Left hindlimb (tissue), 1 donor: ENCODE data around the gene MRPS10.

Source experiments
- DNase-seq: peaks from one replicate; pipeline ENCODE4 v3.0.0-alpha.2; 2018

MRPS10 gene

DNA sequence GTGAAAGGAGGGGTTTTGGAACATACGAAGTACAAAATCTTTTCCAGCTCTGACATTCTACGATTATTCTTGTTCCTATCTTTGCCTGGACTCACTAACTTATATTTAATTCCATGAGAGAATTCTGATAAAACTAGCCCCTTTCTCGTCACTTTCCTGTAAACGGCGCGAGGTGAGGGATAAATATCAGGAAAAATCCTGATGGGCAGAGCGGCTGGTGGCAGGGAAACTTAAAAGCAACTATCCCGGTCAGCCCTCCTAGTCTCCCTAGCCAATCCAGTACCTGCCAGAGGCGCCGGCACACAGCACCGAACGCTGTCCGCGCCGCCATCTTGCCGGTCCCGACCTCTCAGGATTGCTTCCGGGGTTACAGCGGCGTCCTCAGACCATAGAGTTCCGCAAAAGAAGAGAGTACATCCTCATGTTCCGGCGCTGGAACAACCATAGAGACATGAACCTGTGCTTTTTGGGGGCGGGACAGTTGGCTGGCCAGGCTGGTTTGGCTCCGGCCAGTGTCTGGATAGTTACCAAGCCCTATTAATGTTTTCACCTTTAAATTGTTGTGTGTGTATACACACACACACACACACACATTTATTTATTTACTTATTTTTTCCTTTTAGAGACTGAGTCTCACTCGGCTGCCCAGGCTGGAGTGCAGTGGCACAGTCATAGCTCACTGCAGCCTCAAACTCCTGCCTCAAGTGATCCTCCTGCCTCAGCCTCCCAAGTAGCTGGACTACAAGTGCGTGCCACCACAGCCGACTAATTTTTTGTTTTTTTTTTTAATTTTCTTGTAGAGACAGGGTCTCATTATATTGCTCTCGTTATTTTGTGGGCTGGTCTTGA is at the start of gene MRPS10:
TSS of gene MRPS10 (minus strand) at position 343 of the 849 bp plus-strand sequence. CDS start at position 331, 12 bp downstream.
- peak; percentile 94 for DNase-seq

DNA sequence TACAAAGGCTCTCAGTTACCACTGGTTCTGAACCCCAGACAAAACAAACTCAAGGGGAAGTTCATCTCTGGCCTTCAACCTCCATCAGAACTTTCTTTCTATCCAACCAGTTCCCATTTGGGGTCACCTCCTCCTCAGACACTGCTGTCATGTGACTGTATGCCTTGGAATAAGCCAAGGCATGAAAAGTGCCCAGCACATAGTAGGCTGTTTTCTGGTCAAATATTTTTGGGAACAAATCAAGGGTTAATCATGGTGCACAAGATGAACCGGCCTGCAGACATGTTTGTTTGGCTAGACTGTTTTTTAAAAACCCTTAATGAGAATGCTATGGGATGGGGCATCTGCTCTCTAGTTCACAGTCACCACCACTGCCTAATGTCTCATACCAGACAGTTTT is 48.9 kb upstream of the MRPS10 start:
- no peak for DNase-seq

DNA sequence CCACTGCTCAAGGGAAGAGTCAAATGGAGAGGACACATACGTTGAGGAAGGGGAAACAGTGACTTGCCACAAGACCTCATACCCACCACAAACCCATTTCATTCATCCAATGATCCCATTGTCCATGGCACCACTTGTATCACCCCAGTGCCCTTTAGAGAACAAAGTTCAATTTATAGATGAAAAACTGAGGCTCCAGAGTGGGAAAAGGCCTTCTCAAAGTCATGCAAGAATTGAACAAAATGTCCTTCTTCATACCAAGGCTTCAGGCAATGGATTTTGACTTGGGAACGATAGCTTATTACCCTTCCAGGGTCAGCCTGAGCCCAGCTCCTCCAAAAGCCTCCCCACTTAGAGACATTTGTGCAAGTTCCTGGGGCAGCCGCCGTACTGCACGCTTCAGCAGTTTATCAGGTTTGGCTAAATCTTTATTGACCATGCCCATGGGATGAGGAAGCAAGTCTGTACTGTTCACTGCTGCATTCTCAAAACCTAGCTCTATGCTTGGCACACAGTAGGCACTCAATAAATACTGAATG is 47.3 kb upstream of the MRPS10 start:
- DNase-seq: no peak

DNA sequence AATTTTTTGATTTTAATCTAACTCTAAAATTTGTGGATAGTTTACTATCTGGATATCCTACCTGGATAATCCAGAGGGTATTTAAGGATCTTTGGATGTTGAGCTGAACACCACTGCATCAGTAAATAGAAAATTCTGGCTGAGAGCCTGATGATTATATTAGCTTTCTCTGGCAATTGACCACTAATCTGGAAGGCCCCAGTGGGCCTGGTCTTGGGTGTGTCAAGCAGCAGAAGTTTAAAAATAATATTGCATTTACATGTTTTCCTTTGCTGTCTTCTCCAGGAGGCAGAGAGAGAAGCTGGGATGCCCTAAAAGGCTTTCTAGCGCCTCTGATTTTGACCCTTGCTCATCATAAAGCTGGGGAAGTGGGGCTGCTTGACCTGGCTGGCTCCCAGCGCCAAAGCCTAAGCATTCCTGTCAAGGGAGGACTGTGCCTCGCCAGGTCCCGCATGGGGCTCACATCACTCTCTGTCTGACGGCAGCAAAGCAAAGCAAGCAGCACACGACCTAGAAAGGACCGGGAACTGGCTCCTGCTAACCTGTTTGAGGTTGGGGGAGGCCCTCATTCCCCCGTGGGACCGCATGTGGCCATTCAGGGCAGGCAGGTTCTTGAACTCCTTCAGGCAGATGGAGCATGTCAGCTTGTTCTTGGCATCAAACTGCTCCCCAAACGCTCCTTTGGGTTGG is 46.6 kb upstream of the MRPS10 start:
- no peak for DNase-seq

DNA sequence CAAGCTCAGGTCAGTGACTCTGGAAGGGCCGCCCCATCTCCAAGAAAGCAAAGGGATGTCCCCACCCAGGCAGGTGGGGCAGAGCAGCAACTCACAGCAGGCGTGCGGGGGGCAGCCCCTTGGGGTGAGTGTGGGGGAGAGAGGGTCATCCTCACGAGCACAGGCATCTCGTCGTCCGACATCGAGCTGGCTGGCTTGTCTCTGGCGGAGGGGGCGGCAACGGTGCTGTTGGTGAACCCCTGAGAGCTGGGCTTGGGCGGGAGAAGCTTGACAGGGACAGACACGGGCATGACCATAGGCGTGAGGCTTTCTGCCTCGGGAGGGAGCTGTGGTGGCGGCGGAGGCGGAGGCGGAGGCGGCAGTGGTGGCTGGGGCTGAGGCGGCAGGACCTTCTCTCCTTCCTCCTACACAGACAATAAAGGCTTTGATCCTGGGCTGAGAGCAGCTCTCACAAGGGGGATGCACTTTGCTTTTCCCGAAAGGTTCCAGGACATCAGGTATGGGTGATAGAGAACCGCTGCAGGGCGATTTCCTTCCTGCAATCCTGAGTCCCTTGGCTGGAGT is 45.6 kb upstream of the MRPS10 start:
- DNase-seq: no peak

DNA sequence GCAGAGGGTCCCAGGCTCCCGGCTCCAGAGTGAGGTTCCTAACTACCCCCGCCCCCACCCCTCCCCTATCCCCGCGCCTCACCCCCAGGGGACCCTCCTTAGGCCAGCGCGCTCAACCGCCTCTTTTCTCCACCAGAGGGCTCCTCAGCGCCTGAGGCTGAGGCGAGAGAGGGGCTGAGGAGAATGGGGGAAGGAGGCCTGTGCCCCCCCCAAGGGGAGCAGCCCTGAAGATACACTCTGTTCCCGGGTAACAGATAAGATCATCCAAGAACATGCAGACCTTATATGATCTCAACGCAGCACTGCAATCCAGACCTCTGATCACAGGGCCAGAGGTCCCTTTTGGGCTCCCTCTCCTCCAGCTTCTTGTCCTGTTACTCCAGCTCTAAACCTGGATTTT is 43.3 kb upstream of the MRPS10 start:
- DNase-seq: no peak

DNA sequence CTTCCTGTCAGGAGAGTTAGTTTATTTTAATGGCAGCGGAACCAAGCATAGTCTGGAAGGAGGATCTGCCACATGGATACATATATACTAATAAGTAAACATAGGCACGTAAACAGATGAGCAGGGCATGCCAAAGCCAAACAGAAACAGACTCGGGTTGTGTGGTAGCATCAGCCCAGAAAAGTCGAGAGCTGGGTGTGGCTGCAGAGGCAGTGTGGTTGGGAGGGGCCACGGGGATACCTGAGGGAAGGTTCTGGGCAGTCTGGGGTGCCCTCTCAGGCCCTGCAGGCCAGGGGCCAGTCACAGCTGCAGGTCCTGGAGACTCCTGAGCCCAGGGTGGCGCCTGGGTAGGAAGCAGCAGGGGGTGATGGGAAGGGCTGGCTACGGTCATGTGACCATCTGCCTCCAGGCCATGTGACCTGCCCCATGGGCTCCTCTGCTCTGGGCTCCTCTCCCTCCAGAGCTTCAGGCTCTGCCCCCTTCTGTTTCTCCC is 42.8 kb upstream of the MRPS10 start:
- DNase-seq: no peak

DNA sequence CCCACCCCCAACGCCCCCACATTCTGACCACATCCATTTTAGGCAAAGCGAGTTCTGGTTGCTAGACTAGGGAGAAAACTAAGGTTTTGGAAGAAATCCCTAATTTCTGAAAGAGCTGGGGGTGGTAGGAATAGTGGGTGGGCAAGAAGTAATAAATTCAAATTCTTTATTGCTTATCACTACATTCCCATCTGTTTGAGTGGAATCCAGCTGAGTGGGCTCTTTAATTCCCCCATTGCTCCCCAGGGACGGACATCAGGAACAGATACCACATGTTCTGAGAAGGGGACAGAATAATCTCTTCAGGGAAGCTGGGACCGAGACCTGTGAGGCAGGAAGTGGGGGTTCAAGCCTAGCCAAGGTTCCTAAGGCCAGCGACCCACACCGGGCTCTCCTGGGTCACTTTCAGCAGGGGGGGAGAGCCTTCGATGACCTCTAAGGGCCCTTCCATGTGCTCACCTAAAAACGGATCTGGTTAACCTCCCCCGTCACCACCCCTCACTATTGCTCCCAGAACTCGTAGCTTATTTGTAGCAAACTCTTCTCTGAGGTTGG is 42.3 kb upstream of the MRPS10 start:
- no peak for DNase-seq

DNA sequence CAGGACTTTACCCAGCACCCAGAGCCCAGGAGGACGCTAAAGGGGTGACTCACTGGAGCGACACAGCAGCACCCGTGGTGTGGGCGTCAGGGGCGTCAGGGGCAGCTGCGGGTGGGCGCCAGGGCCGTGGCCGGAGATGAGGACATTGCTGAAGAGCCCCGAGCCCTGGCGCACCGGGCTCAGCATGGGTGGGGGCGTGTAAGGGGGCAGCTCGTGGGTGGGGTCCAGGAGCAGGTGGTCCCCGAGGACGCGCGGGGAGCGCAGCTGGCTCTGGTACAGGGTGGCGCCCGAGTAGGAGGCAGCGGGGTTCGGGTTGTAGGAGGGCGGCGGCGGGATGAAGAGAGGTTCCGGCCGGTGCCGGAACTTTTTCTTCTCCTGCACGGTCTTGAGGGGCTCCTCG is 41.6 kb upstream of the MRPS10 start:
- DNase-seq: no peak

DNA sequence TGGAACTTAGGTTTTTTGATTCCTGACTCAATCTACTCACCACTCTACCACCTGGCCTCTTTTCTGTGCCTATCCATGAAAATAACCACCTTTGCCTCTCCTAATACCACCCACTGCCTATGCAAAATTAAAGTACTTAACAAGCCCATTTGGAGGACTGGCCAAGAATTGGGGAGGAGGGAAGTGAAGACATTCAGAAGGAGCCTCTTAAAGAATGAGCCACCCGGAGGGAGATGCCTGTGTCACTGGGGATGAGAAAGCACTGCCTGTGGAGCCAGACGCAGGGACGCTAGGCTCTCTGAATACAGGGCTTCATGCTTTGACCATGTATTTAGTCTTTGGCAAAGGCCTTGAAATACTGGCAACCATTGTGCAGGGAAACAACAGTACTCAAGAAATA is 40.0 kb upstream of the MRPS10 start:
- DNase-seq: no peak

DNA sequence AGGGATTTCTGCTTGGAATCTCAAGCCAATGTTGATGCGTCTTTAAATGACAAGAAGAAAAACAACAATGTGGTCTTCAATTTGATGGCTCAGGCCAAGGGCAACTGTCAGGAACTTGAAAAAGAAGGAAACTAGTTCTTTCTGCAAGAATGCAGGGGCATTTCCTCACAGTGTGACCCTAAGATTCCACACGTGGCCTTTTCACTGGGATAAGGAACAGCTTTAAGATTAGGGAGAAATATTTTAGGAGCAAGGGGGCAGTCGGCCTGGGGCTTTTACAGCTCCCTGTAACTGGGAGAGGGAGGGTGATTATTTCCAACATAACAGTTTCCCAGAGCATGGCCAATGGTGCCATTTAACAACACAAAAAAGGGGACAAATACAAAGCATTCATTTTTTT is 39.4 kb upstream of the MRPS10 start:
- no peak for DNase-seq

DNA sequence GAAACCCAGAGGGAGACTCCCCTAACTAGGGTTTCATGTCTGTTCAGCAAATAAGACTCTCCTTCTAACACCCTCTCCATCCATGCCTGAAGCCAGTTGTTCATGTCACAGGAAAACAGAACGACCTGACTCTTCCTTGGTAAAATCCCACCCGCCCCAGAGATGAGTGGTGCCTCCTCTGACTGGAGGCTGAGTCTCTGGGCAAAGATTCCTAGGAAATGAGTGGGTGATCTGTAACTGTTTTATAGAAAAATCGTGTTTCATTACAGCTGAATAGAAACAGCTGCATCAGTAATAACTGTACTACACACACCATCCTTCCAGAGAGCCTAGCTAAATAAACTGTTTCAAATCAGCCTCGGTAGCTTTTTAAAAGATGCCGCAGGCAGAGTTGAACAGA is 37.4 kb upstream of the MRPS10 start:
- no peak for DNase-seq

DNA sequence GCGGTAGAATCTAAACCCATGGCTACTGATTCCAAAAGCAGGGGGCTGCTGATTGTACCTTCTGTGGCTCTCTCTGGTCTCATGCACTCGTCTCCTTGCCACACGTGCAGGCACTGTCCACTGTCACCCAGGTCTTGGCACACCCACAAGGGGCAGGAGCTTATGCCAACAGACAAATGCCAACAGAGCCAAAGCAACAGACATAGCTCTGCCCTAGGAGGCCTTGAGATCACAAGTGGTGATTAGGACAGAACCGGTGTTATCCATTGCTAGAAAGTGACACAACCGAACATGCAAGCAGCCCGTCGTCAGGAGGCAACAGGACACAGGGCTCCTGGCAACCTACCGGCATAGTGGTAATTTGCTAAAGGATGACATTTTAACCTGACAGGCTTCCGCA is 36.8 kb upstream of the MRPS10 start:
- no peak for DNase-seq

DNA sequence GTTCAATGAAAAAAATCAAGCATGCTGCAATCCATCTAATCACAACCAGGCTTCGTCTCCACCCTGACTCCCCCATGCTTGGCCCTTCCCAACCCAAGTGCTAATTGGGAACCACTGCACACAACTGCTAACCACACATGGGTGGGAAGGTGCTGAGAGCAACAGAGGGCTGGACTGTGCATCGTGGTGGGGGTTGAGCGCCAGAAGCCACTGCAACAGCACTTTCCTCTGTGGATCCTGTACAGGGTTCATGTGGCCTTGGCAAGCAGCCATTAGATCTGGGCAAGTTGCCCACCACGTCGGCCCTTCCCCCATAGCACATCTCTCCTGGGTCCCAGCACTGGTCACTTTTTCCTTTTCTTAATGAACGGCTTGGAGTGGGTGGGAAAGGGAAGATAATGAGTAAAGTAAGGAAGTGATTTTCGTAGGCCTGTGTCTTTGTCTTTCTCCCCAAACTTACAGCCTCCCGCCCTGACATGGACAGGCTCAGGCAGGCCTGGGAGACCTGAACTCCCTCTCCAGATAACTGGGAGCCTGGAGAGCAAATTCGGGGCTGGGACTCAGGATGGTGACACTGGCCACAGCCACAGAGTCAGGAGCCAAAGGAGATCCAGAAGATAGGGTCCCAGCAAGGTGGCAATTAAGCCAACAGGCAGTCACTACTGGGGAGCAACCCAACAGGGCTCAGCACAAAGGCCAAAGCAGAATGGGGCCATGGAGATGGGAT is 34.4 kb upstream of the MRPS10 start:
- peak; percentile 82 for DNase-seq

DNA sequence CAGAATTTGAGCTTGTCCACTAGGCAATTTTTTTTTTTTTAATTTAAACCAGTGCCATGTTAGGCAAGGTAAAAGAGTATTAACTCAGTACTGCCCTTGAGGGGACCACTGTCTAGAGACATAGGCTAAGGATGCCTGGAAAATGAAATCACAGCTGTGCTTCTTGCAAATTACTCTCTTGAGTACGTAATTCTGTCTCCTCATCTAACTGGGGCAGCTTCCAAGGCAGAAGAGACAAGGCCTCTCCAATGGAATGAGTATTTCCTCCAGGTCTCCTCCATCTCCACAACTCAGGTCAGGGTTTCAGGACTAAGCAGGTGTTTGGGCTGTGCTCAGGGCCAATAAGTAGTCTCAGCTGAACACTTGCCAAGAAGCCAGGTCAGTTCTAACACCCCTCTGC is 33.8 kb upstream of the MRPS10 start:
- no peak for DNase-seq

DNA sequence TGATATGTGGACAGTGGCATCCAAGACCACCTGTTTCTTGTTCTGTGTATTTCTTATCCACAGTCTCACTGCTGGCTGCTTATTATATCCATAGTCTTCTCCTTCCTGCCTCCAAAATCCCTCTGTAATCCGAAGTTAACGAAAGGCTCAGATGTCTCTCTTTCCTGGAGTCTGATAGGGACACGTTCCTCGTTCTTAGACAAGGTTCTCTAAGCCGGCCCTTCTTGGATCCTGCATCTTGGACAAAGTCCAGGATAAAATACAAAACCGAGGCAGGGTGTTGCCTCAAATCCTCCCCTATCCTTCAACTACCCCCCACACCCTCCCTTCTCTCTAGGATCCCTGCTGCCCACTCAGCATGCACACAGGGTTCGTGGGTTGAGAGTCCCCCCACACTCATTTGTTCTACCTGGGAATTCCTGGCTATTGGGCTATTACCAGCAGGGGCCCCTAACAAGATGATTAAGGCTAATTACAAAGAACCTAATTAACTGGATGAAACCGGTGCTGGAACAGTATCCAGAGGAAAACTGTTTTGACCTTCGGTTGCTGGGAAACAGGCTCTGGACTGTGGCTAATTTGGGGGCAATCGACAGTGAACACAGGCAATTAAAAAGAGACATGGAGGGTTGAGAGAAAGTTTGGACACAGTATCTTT is 32.7 kb upstream of the MRPS10 start:
- no peak for DNase-seq

DNA sequence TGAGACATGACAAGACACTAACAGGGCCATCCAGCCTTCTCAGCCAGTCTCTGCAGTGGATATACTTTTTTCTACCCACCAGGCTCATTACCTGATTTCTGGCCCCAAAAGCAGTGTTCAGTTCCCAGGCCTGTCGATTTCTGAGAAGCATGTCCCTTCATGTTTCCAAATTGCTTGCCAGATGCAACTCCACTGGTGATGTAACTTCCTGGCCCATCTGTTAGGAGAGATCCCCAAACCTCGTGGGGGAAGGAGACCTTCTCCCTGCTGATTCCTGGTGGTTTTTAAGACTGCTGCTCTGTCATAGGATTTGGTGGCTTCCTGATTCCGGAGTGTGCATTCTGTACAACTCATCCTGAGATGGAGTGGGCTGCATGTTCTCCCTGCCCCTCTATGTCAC is 31.6 kb upstream of the MRPS10 start:
- DNase-seq: no peak

DNA sequence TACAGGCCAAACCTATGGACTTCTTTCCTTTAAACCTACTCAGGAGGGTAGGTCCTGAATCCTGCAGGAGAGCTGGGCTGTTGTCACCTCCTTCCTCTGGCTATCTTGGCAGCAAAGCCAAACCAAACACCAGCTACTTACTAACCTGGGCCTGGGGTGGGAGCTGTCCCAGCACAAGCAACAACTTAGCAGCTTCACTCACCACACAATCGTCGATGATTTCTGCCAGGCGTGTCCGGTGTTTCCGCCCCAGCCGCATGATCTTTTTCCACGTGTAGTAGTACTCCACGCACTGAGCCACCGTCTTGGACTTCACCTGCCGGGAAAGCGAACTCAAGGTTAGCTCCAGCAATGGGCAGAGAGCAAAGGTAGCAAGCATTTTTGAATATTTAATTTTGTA is 25.4 kb upstream of the MRPS10 start:
- DNase-seq: no peak

DNA sequence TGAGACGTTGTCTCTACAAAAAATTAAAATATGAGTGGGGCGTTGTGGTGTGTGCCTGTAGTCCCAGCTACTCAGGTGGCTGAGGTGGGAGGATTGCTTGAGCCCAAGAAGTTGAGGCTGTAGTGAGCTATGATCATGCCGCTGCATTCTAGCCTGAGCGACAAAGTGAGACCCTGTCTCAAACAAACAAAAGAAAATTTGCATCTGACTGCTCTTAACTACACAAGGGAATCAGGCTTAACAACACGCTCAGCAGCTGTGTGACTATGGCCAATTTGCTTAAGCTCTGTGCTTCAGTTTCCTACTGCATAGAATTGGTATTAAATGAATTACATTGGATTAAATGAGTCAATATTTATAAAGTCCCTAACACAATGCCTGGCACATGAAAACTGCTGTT is 24.3 kb upstream of the MRPS10 start:
- DNase-seq: no peak

DNA sequence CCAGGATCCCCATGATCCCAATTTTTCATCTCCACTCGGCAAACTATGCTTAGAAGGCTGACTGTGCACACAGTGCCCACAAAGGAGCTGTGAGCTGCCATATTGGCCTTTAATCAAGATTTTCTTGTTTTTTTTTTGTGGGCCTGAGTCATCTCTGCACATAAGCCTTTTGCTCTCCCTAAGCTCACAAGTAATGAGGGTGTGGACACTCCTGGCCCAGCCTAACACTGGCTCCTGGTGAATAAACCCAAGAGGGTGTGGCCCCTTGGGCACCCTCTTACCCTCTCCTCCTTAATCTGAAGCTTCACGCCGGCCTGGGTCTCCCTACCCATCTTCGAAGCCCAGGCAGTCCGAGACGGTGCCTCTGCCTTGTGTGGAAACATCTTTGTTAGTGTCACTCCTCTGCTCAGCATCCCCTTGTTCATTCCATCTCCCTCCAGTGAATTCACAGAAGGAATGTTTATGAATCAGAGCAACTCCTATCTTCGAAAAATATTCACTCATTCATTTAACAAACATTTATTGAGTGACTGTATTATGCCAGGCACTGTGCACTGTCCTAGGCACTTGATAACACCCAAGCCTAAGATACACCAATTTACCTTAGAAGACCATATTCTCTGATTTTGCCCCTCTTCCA is 22.2 kb upstream of the MRPS10 start:
- DNase-seq: no peak

DNA sequence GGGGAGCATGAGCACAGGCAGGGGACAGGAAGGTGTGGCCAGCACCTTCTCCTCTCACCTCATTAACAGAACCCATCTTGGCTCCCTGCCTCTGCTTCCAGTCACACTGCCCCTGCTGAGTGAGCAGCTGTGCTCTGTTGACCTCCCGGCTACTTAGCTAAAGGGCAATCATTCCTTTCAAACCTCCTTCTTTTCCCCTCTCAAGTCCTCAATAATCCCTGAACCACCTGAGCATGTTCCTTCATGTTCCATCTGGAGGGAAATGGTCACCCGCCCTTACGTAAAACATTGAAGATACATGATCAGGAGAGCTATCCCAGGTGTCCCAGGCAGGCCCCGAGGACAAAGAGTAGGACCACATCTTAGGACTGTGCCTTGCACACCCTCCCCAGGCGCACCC is 21.7 kb upstream of the MRPS10 start:
- no peak for DNase-seq

DNA sequence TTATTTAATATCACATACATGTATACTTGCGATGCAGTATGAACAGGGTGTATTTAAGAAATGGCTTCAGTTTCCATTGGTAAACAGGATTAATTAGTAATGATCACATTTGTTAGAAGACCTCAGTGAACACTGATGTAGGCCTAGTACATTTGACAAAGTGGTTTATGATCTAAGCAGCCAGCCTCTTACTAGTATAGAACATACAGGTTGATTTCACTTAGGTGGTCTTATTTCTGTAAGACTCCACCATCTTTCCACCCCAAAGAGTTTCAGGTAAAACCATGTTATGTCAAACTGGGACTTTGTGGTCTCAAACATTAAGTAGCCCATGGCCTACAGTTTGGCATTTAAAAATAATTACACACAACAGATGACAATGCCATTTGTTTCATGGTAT is 20.2 kb upstream of the MRPS10 start:
- no peak for DNase-seq
